Body of pancreas (tissue), 4 donors: ENCODE data around the gene HDHD2. TPM values are rescaled to one million over a fixed set of nuclear protein-coding genes. Genes with fewer than 3 reads are reported as not detected.

Source experiments
- ATAC-seq: fragments of 150-250 bp; one replicate; pipeline ENCODE4 v1.9.1; 2016
- DNase-seq, 4 donors: peaks; one replicate each; pipeline ENCODE4 v3.0.0-alpha.2; 2019
- H3K27ac ChIP-seq, 4 donors: fragments of 200-600 bp; sonication (generic); 1 replicate in 3 of 4; 2 replicates in 1 of 4; pipeline versions ENCODE4 v1.5.1 to v1.6.1; 2016 to 2019; ENCODE audit warnings: mild to moderate bottlenecking in 1 of 4, mixed read lengths in 1 of 4, moderate library complexity in 1 of 4
- H3K27me3 ChIP-seq, 2 donors: fragments of 200-600 bp; sonication (generic); one replicate each; pipeline ENCODE4 v1.6.0; 2016; ENCODE audit warnings: mild to moderate bottlenecking in 1 of 2
- H3K36me3 ChIP-seq, 2 donors: fragments of 200-600 bp; sonication (generic); replicated peaks in 1 of 2; 2 replicates each; pipeline ENCODE4 v1.5.1; 2016; ENCODE audit warnings: low read depth in 2 of 2; ENCODE audit not compliant: insufficient read depth in 1 of 2
- H3K4me1 ChIP-seq: fragments of 200-600 bp; sonication (generic); one replicate; pipeline ENCODE4 v1.6.0; 2016
- H3K4me3 ChIP-seq, 2 donors: fragments of 200-600 bp; sonication (generic); 1 replicate in 1 of 2; 2 replicates in 1 of 2; pipeline ENCODE4 v1.5.1; 2016 to 2019
- H3K9me3 ChIP-seq, 3 donors: fragments of 200-600 bp; sonication (generic); 1 replicate in 2 of 3; 2 replicates in 1 of 3; pipeline ENCODE4 v1.5.1; 2016
- CTCF ChIP-seq, 7 experiments: fragments of 450-650 bp in 4 of 7; fragments of 200-600 bp in 3 of 7; sonication (generic) in 3 of 7; IDR thresholded peaks; one replicate each; pipeline ENCODE4 v1.5.1; 2016 to 2019; ENCODE audit warnings: antibody characterized with exemption in 7 of 7
- POLR2A ChIP-seq, 3 donors: fragments of 450-650 bp; IDR thresholded peaks; one replicate each; pipeline ENCODE4 v1.6.1; 2016; ENCODE audit warnings: antibody characterized with exemption in 3 of 3, mild to moderate bottlenecking in 2 of 3
- WGBS, 2 donors: methylation state at CpG; one replicate each; pipeline ENCODE4 v1.1.5; 2017; 5-methylcytosine and 5-hydroxymethylcytosine counted together
- intact Hi-C: fragments of 100-400 bp; cut with DNase I; formaldehyde crosslinking; loops from one replicate; pipeline ENCODE4 v1.15.1; 2023
- total RNA-seq, 2 donors: library from RNA; depleted of rRNA; stranded (reverse); fragments of >200 nt; gene quantifications; one replicate each; pipeline ENCODE4 v1.1.0, GENCODE V29; 2016

HDHD2 gene
- total RNA-seq, 2 donors from 2014 or later: 22.8 to 24.1 TPM

GRCh38 chr18:47174545-47175116 is 24.3 kb upstream of the HDHD2 start:
- TF ChIP-seq POLR2A (IDR thresholded peaks at IDR 0.05) (no peak), CTCF (IDR thresholded peaks at IDR 0.05) (no peak)
- peak in 2 of 4 donors; percentile 19 to 27 for DNase-seq
- H3K36me3 ChIP-seq: no peaks in the 10 kb centered on the region
- no peaks in the 10 kb centered on the region for H3K9me3 ChIP-seq
- no peaks in the 10 kb centered on the region for H3K27me3 ChIP-seq
- no peak overlapping the region for H3K4me3 ChIP-seq
- intact Hi-C loops: no loop called here
- 46 to 53% methylated on average over 13 of the region's 13 CpGs for WGBS, 2 donors
- no peak for ATAC-seq
- peaks cover 17% of the 10 kb centered on the region for H3K4me1 ChIP-seq
- H3K27ac ChIP-seq: peak overlapping the region in 1 of 4 donors; percentile 3

- Histone ChIP-seq H3K36me3 (no peaks in the 10 kb centered on the region), H3K4me3 (no peak overlapping the region), H3K27me3 (no peaks in the 10 kb centered on the region), H3K9me3 (no peaks in the 10 kb centered on the region), H3K27ac (no peak overlapping the region), H3K4me1 (peaks cover 17% of the 10 kb centered on the region)
- intact Hi-C loops: no loop called here
- no peak for TF ChIP-seq CTCF (IDR thresholded peaks at IDR 0.05)
- TF ChIP-seq POLR2A (IDR thresholded peaks at IDR 0.05): no peak
- DNase-seq (no peak), ATAC-seq (no peak)
- WGBS, 2 donors: 68 to 75% methylated on average over 2 of the region's 2 CpGs
Measured at GRCh38 chr18:47172476-47172875, 22.2 kb upstream of the HDHD2 start.

DNA sequence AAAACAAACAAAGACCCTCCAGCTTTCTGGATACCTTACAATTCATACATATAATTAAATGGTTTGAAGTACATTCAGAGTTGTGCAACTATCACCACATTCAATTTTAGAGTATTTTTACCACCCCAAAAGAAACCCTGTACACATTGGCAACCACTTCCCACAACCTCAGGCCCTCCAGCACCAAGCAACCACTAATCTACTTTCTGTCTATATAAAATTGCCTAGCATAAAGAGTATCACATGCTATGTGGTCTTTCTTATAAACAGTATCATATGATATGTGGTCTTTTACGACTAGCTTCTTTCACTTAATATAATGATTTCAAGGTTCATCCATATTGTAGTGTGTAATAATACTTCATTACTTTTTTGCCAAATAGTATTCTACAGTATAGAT is 18.6 kb upstream of the HDHD2 start:
- intact Hi-C loops: no loop called here
- Histone ChIP-seq H3K36me3 (no peaks in the 10 kb centered on the region), H3K4me1 (peaks cover 14% of the 10 kb centered on the region), H3K27ac (no peak overlapping the region), H3K4me3 (no peak overlapping the region), H3K9me3 (no peaks in the 10 kb centered on the region), H3K27me3 (no peaks in the 10 kb centered on the region)
- TF ChIP-seq POLR2A (IDR thresholded peaks at IDR 0.05) (no peak), CTCF (IDR thresholded peaks at IDR 0.05) (no peak)
- no peak for ATAC-seq
- WGBS, 2 donors: 79 to 81% methylated on average over 1 of the region's 1 CpG
- no peak for DNase-seq

- no peaks in the 10 kb centered on the region for H3K9me3 ChIP-seq
- TF ChIP-seq POLR2A (IDR thresholded peaks at IDR 0.05) (no peak), CTCF (IDR thresholded peaks at IDR 0.05) (no peak)
- H3K36me3 ChIP-seq: no peaks in the 10 kb centered on the region
- ATAC-seq (no peak), DNase-seq (no peak)
- no peak overlapping the region for H3K4me3 ChIP-seq
- intact Hi-C loops: no loop called here
- H3K27me3 ChIP-seq: no peaks in the 10 kb centered on the region
- peaks cover 12% of the 10 kb centered on the region for H3K4me1 ChIP-seq
- H3K27ac ChIP-seq: no peak overlapping the region
Measured at GRCh38 chr18:47168509-47168908, 18.2 kb upstream of the HDHD2 start.

GRCh38 chr18:47166294-47166693 is 16.0 kb upstream of the HDHD2 start:
- ATAC-seq (no peak), DNase-seq (no peak)
- H3K4me3 ChIP-seq: no peak overlapping the region
- TF ChIP-seq CTCF (IDR thresholded peaks at IDR 0.05): no peak
- no peak for TF ChIP-seq POLR2A (IDR thresholded peaks at IDR 0.05)
- no peaks in the 10 kb centered on the region for H3K9me3 ChIP-seq
- no peaks in the 10 kb centered on the region for H3K36me3 ChIP-seq
- peaks cover 8% of the 10 kb centered on the region for H3K4me1 ChIP-seq
- 54 to 60% methylated on average over 2 of the region's 2 CpGs for WGBS, 2 donors
- H3K27me3 ChIP-seq: no peaks in the 10 kb centered on the region
- H3K27ac ChIP-seq: no peak overlapping the region
- intact Hi-C loops: no loop called here
